ENCODE data around the gene DLGAP5.

Gene DLGAP5

GRCh38 chr14:55180434-55180833 lies 11.0 kb downstream of the DLGAP5 start:
- no peak overlapping the region for H3K4me3 ChIP-seq (ENCODE audit: insufficient read length, low read depth)
- no peak for DNase-seq (ENCODE audit: low read depth, low spot score)
- no peaks in the 10 kb centered on the region for H3K9me3 ChIP-seq (ENCODE audit: insufficient read depth, low read length)
- no peaks in the 10 kb centered on the region for H3K4me1 ChIP-seq (ENCODE audit: insufficient read depth, insufficient read length)
- no peaks in the 10 kb centered on the region for H3K27me3 ChIP-seq (ENCODE audit: insufficient read depth, insufficient read length)
- H3K9ac ChIP-seq (ENCODE audit: insufficient read length, low read depth), result no peak overlapping the region
- H3K36me3 ChIP-seq (ENCODE audit: insufficient read depth, insufficient read length, low read length), result peaks cover 67% of the 10 kb centered on the region
- TF ChIP-seq YY1 (IDR thresholded peaks at IDR 0.05; ENCODE audit: insufficient read depth, insufficient read length), result no peak
- no peak for TF ChIP-seq SUZ12 (IDR thresholded peaks at IDR 0.05; ENCODE audit: extremely low read depth, insufficient read depth, insufficient read length)
- no peak for TF ChIP-seq ZNF274 (IDR thresholded peaks at IDR 0.05; ENCODE audit: low read depth, low read length)

DNA sequence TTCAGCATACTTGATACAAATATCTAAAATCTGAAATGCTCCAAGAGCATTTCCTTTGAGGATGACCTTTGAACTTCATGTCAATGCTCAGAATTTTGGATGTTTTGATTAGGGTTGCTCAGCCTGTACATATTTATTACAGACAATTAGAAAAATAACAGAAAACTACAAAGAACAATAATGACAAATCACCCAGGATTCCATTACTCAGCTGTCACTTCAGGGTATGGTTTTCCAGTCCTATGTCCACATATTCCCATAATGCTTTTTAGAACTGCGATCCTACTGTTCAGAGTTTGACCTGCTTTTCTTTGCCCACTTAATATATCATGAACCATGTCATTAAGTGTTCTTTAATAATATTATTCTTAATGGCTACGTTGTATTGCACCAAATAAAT lies 11.4 kb downstream of the DLGAP5 start:
- DNase-seq (ENCODE audit: low read depth, low spot score), result no peak
- H3K4me1 ChIP-seq (ENCODE audit: insufficient read depth, insufficient read length), result no peaks in the 10 kb centered on the region
- H3K27me3 ChIP-seq (ENCODE audit: insufficient read depth, insufficient read length), result no peaks in the 10 kb centered on the region
- H3K4me3 ChIP-seq (ENCODE audit: insufficient read length, low read depth), result no peak overlapping the region
- H3K36me3 ChIP-seq (ENCODE audit: insufficient read depth, insufficient read length, low read length), result peaks cover 71% of the 10 kb centered on the region
- no peak overlapping the region for H3K9ac ChIP-seq (ENCODE audit: insufficient read length, low read depth)
- no peak for TF ChIP-seq SUZ12 (IDR thresholded peaks at IDR 0.05; ENCODE audit: extremely low read depth, insufficient read depth, insufficient read length)
- no peaks in the 10 kb centered on the region for H3K9me3 ChIP-seq (ENCODE audit: insufficient read depth, low read length)

GRCh38 chr14:55170526-55170925 lies 20.9 kb downstream of the DLGAP5 start:
- Histone ChIP-seq H3K36me3 (ENCODE audit: insufficient read depth, insufficient read length, low read length) (peaks cover 47% of the 10 kb centered on the region), H3K4me3 (ENCODE audit: insufficient read length, low read depth) (no peak overlapping the region), H3K27me3 (ENCODE audit: insufficient read depth, insufficient read length) (no peaks in the 10 kb centered on the region), H3K4me1 (ENCODE audit: insufficient read depth, insufficient read length) (no peaks in the 10 kb centered on the region), H3K9ac (ENCODE audit: insufficient read length, low read depth) (no peak overlapping the region), H3K9me3 (ENCODE audit: insufficient read depth, low read length) (no peaks in the 10 kb centered on the region)
- DNase-seq (ENCODE audit: low read depth, low spot score), result no peak
- TF ChIP-seq YY1 (IDR thresholded peaks at IDR 0.05; ENCODE audit: insufficient read depth, insufficient read length), result no peak
- TF ChIP-seq SUZ12 (IDR thresholded peaks at IDR 0.05; ENCODE audit: extremely low read depth, insufficient read depth, insufficient read length), result no peak
- TF ChIP-seq ZNF274 (IDR thresholded peaks at IDR 0.05; ENCODE audit: low read depth, low read length), result no peak

DNA sequence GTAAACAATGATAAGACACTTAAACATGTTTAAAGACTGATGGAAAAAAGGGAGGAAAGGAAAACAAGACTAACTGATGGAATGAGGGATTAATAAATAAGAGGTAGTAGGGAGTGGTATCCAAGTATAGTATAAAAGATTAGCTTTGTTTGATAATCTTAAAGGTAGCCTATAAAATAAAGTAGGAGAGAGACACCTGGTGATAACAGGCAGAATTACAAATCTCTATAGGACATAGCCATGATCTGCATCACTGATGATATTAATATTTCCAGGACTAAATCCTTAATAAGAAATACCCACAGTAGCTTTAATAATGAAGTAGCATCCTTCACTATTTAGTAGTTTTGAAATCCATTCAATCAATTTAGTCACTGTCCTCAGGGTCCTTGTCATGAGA lies 30.4 kb downstream of the DLGAP5 start:
- H3K4me3 ChIP-seq (ENCODE audit: insufficient read length, low read depth), result no peak overlapping the region
- no peak for TF ChIP-seq ZNF274 (IDR thresholded peaks at IDR 0.05; ENCODE audit: low read depth, low read length)
- no peak for TF ChIP-seq SUZ12 (IDR thresholded peaks at IDR 0.05; ENCODE audit: extremely low read depth, insufficient read depth, insufficient read length)
- TF ChIP-seq YY1 (IDR thresholded peaks at IDR 0.05; ENCODE audit: insufficient read depth, insufficient read length), result no peak
- no peaks in the 10 kb centered on the region for H3K4me1 ChIP-seq (ENCODE audit: insufficient read depth, insufficient read length)
- no peak overlapping the region for H3K9ac ChIP-seq (ENCODE audit: insufficient read length, low read depth)
- DNase-seq (ENCODE audit: low read depth, low spot score), result no peak
- H3K9me3 ChIP-seq (ENCODE audit: insufficient read depth, low read length), result no peaks in the 10 kb centered on the region
- H3K27me3 ChIP-seq (ENCODE audit: insufficient read depth, insufficient read length), result no peaks in the 10 kb centered on the region
- H3K36me3 ChIP-seq (ENCODE audit: insufficient read depth, insufficient read length, low read length), result peaks cover 68% of the 10 kb centered on the region

GRCh38 chr14:55158412-55158811 lies 33.0 kb downstream of the DLGAP5 start:
- Histone ChIP-seq H3K9ac (ENCODE audit: insufficient read length, low read depth) (no peak overlapping the region), H3K36me3 (ENCODE audit: insufficient read depth, insufficient read length, low read length) (peaks cover 58% of the 10 kb centered on the region), H3K4me3 (ENCODE audit: insufficient read length, low read depth) (no peak overlapping the region), H3K27me3 (ENCODE audit: insufficient read depth, insufficient read length) (no peaks in the 10 kb centered on the region), H3K9me3 (ENCODE audit: insufficient read depth, low read length) (no peaks in the 10 kb centered on the region), H3K4me1 (ENCODE audit: insufficient read depth, insufficient read length) (no peaks in the 10 kb centered on the region)
- TF ChIP-seq SUZ12 (IDR thresholded peaks at IDR 0.05; ENCODE audit: extremely low read depth, insufficient read depth, insufficient read length) (no peak), ZNF274 (IDR thresholded peaks at IDR 0.05; ENCODE audit: low read depth, low read length) (no peak), YY1 (IDR thresholded peaks at IDR 0.05; ENCODE audit: insufficient read depth, insufficient read length) (no peak)
- no peak for DNase-seq (ENCODE audit: low read depth, low spot score)

DNA sequence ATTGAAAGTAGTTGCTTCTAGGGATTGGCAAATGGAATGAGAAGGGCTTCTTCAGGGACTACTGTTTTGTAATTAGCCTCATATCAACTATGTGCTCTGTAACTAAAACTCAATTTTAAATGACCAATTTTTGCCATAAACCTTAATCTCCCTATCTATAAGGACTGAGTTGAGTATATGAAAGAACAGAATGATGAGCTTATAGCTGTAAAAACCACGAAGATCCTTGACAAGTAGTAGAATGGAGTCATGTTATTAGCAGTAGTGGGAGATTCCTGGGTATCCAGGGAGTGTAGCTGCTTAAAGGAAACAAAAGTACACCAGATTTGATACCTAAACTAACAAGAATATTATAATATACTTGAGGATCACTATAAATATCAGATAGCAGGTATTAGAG lies 34.3 kb downstream of the DLGAP5 start:
- no peak overlapping the region for H3K4me3 ChIP-seq (ENCODE audit: insufficient read length, low read depth)
- no peaks in the 10 kb centered on the region for H3K4me1 ChIP-seq (ENCODE audit: insufficient read depth, insufficient read length)
- no peak for DNase-seq (ENCODE audit: low read depth, low spot score)
- no peak overlapping the region for H3K9ac ChIP-seq (ENCODE audit: insufficient read length, low read depth)
- no peaks in the 10 kb centered on the region for H3K9me3 ChIP-seq (ENCODE audit: insufficient read depth, low read length)
- H3K27me3 ChIP-seq (ENCODE audit: insufficient read depth, insufficient read length), result no peaks in the 10 kb centered on the region
- no peak for TF ChIP-seq ZNF274 (IDR thresholded peaks at IDR 0.05; ENCODE audit: low read depth, low read length)
- no peak for TF ChIP-seq SUZ12 (IDR thresholded peaks at IDR 0.05; ENCODE audit: extremely low read depth, insufficient read depth, insufficient read length)
- no peak for TF ChIP-seq YY1 (IDR thresholded peaks at IDR 0.05; ENCODE audit: insufficient read depth, insufficient read length)
- H3K36me3 ChIP-seq (ENCODE audit: insufficient read depth, insufficient read length, low read length), result peaks cover 55% of the 10 kb centered on the region

DNA sequence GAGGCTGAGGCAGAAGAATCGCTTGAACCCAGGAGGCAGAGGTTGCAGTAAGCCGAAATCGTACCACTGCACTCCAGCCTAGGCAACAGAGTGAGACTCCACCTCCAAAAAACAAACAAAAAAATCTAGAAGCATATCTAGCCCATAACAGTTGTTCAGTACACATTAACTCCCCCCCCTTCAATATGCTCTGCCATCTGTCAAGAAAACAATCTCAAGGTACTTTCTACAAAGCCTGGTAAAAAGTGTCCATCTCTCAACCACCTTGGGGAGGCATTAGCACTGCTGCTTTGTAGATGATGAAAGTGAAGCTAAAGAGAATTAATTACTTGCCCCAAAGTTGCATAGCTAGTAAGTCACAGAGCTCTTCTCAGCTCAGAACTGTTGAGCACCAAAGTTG lies 37.4 kb downstream of the DLGAP5 start:
- no peaks in the 10 kb centered on the region for H3K27me3 ChIP-seq (ENCODE audit: insufficient read depth, insufficient read length)
- TF ChIP-seq ZNF274 (IDR thresholded peaks at IDR 0.05; ENCODE audit: low read depth, low read length) (no peak), SUZ12 (IDR thresholded peaks at IDR 0.05; ENCODE audit: extremely low read depth, insufficient read depth, insufficient read length) (no peak), YY1 (IDR thresholded peaks at IDR 0.05; ENCODE audit: insufficient read depth, insufficient read length) (no peak)
- H3K36me3 ChIP-seq (ENCODE audit: insufficient read depth, insufficient read length, low read length), result peaks cover 53% of the 10 kb centered on the region
- H3K4me3 ChIP-seq (ENCODE audit: insufficient read length, low read depth), result no peak overlapping the region
- H3K9ac ChIP-seq (ENCODE audit: insufficient read length, low read depth), result no peak overlapping the region
- DNase-seq (ENCODE audit: low read depth, low spot score), result no peak
- H3K9me3 ChIP-seq (ENCODE audit: insufficient read depth, low read length), result no peaks in the 10 kb centered on the region
- H3K4me1 ChIP-seq (ENCODE audit: insufficient read depth, insufficient read length), result no peaks in the 10 kb centered on the region
